HG03520 (cell line): ENCODE results near the gene STUM.

Experiments
- ATAC-seq: cut with Tn5 transposase; IDR thresholded peaks from one replicate; pipeline ENCODE4 v1.9.1; 2021; ENCODE audit warnings: mild to moderate bottlenecking, moderate library complexity; ENCODE audit not compliant: unreplicated experiment

The STUM gene

DNA sequence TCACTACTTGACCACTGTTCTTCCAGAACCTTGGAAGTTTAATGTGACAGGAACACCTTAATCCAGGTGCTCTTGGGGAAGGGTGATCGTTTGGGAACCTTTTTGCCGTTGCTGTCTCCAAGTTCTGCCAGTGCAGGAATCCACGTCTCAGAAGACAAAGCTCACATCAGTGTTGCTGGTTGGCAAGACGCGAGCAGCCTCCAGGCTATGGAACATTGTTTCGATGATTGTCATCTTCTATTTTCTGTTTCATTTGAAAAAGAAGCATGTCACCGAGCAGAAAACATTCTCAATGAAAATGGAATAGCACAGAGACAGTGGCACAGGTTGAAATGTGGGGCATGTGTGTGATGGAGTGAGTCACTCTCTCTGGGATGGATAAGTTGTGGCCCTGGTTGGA, 11.7 kb downstream of the STUM start:
- no peak for ATAC-seq

DNA sequence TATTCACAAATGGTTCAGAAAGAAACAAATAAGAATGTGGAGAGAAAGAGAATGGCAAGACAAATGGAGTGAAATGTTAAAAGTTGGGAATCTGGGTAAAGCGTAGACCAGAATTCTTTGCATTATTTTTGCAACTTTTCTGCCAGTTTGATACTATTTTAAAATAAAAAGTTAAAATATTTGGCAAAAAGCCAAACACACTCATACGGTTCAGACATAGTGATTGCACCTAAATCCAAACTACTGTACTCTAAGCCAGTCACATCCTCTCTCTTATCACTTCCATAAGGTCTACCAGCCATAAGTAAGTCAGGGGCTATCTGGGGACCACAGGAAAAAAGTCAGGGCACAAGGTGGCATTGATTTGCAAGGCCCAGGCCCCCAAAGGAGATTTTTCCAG, 14.4 kb downstream of the STUM start:
- ATAC-seq: no peak

DNA sequence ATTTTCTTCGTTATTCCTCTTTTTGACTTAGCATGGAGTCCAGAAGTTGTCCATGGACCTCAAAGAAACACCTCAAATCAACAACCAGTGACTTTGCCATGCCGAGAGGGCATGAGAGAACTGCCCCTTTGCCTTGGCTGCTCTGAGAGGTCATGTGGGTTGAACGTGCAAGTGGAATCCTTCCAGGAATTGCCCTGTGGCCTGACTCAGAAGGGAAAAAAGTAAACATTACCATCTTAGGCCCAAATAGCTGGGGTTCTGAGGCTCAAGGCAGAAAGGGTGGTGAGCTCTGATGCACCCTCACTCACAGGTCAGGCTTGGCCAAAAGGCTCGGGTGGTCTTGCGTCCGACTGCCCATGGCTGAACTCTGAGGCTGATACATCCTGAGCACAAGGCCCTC, 15.1 kb downstream of the STUM start:
- no peak for ATAC-seq

DNA sequence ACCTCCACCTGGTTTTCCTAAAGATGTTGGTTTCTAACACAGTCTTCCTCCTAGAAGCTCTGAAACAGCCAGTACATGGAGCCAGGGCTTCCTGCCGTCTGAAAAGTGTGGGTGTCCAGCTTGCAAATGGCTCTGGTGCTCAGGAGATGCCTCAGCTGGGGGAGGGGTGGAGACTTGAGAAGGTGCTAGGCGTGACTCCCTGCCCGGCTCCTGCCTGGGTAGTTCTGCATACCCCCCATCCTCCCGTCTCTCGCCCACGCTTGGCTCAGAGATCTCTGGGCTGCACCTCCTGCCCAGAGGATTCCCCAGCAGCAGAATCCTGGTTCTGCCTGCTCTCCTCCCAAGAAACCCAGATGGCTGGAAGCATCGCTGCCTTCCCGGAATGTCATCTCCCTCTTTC, 16.9 kb downstream of the STUM start:
- no peak for ATAC-seq

DNA sequence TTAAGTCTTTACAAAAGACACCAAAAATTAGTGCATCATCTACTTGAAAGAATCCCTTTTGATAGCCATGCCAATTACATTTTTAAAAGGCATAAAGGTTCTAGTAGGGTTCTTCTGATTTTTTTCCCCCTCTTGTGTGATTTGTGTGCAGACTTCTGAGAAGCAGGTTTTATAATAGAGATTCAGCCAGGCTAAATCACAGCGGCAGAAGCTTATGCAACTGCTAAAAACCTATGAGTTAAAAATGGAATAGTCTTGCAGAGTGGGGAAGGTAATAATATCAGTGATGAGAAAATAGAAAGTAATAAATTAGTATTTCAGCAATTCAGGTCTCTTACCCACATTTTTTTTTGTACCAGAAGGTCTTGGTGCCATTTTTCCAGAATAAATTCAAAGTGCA, 17.7 kb downstream of the STUM start:
- ATAC-seq: no peak

DNA sequence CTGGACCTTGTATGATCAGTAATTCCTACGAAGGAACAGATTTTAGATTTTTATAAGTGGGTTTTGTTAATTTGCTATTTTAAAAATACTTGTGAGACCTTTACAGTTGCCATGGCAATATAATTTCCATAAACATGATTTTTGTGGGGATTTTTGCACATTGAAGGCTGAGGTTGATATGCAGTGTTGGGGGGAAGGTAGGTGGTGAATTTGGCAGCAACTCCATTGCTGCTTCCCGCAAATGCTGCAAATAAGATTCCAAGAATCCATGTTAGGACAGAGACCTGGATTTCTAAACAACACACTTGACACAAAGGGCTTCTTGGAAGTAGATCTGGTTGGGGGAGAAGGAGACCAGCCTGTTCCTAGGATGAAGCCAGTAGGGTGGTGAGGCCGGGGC, 18.2 kb downstream of the STUM start:
- ATAC-seq: no peak

DNA sequence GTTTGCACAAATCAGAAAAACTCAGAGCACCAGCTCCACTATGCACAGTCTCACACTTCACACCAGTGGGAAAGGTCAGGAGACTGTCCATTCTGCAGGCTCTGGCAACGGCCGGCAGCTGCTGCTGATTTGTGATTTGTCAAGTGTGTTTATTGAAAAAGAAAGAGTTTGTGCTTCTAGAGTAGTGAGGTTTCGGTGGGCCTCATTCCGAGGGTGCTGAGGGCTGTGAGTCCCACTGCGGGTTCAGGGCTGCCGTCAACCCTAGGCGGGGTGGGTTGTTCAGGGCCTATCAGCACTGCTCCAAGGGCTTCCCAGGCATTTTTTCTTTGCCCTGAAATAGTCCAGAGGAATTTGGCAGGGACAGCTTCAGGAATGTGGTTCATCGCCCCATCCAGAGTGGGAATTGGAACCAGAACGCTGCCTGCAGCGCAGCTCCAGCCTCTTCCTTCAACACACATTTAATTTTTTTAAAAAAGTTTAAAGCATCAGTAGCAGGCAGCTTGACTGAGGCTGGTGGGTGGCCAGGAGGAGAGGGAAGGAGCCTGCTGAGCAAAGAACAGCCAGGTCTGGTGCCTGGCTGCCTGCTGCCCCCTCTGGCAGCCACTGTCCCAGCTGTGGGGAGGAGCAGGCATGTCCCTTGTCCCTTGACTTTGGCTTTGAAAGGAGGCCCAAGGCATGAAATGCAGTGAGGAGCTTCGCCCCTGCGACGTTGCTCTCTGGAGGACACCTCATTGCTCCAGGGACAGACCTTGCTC, 19.7 kb downstream of the STUM start:
- ATAC-seq: no peak

DNA sequence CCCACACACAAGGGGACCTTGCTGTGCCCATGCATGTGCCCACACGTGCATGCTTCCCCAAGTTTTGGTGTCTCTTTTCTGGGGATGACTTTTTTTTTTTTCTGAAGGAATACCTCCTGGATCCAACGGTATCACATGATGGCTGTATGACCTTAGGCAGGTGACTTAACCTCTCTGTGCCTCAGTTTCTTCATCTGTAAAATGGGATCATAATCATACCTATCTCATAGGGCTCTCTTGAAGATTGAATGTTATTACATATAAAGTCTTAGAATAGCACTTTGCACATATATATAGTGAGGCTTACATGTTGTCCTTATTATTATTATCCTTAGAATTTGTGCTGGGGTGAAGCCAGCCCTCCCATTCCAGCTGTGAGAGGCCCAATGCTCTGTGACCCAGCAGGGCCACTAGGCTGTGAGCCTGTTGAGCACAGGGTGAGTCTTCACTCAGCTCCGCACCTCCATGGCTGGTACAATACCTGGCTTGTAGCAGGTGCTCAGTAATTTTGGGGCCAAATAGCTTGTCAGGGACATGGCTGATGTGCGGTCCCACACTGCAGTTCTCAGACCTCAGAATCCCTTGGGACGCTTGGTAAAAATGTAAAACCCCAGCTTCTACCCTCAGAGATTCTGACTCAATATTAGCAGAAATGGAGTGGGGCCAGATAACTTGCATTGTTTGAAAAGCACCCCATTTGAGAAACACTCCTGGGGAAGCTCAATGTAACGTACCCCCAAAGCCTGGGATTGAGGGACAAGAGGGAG, 20.6 kb downstream of the STUM start:
- no peak for ATAC-seq

DNA sequence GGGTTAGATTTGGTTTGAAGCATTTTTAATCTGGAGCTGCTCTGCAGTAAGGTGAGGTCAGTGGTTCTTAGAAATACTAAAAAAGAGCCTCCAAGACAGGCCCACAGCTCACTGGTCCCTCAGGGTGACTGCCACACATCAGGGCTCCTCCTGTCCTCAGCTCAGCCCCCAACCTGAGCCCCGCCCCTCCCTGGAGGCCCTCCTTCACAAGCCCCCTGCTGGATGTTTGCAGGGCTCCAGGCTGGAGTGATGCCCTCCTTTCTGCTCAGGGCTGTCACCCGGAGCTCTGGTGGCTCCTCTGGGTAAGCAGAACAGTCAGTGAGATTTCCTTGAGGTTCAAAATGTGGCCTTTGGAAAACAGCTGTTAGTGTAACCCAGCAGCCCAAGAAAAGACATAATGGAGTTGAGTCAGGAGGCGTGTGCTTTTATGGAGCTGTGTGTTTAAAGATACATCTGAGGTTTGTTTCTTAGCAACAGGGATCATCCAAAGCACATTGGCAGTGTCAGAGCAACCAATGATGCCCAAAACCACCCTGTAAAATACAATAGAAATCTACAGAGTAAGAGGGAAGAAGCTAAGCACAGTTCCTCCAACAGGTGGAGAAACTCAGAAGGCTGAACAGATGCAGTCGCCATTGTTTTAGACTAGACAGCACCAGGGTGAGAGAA, 21.4 kb downstream of the STUM start:
- ATAC-seq: peak; percentile 58

DNA sequence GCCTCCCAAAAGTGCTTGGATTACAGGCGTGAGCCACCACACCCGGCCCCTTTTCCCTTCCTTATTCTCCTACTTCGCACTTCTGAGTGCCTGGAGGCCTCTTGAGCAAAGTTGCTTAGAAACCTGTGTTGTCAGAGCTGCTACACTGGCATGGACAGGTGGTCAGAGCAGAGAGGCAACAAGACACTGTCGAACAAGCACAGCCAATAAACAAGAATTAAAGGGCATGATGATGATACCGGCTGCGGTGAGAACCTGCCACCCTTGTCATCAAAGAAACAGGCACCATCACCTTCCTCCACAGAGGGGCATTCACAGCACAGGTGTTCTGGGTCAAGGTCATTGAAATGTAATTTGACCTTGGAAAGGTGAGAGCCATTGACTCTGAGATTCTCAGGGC, 23.3 kb downstream of the STUM start:
- ATAC-seq: no peak

DNA sequence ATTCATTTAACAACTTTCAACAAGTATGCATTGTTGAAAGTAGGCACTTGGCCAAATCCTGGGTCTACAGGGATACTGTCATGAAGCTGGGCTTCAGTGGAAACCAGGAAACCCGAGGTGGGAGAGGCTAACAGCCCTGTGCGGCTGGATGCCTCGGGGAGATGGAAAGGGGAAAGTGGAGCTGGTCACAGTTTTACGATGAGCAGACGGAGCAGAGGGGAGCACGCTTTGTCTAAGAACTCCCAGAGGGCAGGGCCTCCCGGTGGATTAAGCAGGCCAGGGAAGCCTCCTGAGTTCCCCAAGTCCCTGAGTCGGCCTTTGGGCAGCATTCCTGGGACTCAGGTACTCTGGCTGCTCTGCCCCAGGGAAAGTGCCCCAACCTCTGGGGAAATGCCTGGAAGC, 23.8 kb downstream of the STUM start:
- ATAC-seq: no peak

DNA sequence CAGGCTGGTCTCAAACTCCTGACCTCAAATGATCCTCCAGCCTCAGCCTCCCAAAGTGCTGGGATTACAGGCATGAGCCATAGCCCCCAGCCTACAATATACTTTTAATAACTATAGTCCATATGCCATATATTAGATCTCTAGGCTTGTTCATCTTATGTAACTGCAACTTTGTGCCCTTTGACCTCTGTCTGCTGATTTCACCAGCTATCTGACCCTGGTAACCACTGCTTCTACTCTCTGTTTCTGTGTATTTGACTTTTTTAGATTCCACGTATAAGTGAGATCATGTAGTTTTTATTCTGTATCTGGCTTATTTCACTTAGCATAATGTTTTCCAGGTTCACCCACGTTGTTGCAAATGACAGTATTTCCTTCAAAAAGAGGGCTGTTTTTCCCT, 25.5 kb downstream of the STUM start:
- ATAC-seq: no peak

DNA sequence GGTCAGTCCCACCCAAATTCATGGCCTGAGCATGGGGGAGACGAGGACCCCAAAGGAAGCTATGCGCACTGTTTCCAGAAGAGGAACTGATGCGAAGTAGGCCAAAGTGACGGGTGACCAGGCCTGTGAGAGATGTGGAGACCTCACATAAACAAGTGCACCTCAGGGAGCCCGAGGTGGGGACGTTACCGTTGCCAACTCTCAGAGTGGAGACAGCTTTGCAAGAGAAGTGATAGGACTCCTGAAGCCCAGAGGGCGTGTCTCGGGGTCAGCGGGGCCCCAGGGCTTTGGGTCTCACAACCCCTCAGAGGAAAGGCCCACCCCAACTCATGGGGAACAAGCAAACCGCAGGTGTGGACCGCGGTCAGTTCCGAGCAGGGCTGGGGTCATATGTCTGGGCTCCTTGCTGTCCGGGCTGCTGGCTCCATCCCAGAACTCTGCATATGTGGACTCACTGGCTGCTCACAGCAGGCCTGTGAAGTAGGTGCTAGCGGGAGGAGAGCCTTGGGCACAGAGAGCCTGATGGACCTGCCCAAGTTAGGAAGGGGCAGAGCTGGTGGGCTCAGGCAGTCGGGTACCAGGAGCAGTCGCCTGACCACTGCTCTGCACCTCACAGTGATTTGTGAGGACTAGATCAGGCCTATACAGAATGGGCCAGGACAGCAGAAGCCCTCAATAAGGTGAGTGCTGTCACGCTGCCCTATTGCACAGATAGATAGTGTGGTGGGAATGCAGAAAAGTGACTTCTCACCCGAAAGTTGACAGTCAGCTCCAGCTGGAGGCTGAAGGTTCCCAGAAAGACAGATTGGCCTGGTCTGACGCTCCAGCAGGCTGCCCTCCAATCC, 26.2 kb downstream of the STUM start:
- no peak for ATAC-seq

DNA sequence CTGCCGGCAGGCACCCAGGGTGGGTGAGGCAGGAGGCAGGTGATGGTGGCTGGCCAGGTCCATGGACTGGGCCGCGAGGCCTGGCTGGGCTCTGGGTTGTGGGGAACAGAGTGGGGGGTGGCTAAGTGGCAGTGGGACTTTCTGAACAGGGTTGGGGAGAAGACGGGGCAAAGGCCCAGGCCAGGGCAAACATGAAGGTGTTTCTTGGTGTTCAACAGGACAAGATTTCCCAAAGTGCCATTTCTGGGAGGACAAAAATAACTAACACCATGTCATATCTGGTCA, 26.8 kb downstream of the STUM start:
- no peak for ATAC-seq

DNA sequence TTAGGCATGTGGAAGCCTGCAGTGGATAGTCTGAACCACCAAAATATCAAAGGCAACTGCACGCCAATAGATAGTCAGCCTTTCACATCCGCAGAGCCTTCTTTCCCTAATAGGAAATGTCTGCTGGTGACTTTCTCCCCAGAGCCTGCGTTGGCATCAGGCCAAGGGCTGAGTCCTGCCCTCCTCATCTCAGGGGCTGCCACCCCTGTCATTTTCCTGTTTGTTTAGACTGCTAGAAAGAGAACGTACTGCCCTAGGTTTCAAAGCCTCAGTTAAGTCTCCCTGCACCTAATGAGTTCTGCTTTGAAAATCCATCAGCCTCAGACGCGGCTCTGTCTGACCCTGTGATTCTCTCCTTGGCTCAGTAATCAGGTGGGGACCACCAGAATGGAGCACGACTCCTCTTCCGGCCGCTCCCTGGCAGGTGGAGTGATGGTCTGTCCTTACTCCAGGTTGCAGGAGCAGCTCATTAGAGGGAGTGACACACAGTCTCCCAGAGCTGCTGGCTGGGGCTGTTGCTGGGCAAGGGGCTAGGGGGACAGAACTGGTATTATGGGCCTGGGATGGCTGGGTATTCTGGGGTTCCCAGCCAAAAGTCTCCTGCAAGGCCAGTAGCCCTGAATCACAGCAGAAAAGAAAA, 27.3 kb downstream of the STUM start:
- ATAC-seq: no peak

DNA sequence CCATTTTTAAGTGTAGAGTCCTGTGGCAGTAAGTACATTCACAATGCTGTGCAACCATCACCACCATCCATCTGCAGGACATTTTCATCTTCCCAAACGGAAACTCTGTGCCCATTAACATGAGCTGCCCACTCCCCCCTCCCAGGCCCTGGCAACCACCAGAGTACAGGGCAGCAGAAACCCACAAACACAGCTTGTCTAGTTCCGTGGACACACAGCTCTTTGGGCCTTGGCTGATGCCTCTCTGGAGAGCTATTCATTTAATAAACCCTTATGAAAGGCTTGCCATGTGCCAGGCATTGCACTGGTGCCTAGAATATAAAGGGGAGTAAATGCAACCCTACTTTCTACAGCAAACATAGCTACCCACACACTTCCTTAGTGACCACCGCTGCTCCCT, 28.0 kb downstream of the STUM start:
- ATAC-seq: no peak

DNA sequence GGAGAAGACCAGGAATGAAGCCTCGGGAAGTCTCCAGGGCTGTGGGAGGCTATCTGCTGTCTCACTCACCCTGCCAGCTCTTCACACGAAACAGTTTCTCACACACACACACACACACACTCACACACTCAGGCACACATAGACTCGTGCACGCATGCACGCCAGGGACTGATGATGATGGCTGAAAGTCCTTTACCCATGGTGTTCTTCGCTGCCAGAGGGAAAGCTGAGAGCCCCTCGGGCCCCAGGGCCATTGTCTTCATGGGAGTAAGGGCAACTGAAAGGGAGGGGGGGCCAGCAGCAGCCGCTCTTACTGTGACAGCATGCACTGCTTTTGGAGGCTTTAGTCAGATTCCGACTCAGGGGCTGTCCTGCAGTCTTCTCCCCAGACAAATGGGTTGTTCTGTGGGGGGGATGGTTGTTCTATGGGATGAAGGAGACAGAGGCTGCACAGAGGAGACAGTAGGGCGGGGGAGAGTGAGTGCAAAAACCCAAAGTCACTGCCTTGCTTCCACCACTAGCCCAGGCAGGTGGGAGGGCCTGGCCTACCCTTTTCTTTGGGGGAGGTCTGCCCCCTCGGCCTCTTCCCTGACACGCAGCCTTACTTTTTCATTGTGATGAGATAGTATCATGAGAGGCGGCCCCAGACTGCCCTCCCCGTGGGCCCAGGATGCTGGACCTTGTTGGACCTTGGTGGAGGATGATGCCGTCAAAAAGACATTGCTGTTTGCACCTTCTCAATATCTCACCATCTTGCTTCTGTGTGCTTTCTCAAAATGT, 29.0 kb downstream of the STUM start:
- no peak for ATAC-seq

DNA sequence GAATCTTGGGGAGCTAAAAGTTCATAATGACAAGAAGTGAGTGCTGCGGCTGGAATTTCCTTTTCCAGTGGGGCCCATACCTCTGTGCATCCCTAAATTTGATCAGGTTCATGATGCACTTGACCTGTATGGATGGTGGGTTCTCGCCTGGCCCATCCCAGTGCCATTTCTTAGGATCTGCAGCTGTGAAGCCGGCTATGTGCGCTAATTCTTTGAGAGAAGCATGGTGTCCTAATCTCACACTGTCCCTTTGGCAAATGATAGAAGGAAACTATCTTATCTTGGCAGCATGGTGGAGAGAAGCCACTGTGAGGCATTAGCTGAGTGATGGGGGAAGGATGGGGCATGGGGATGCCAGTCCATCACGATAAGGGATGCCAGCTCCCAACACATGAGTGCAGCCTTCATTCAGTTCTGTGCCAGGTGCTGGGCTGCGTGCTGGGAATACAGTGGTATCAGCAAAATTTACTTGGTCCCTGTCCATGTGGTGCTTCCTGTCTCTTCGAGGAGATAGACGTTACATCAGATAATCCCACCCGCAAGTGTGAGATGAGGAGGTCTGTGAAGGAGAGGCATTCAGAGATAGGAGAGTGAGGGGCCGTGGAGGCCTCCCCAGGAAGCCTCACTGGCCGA, 30.5 kb downstream of the STUM start:
- ATAC-seq: no peak

DNA sequence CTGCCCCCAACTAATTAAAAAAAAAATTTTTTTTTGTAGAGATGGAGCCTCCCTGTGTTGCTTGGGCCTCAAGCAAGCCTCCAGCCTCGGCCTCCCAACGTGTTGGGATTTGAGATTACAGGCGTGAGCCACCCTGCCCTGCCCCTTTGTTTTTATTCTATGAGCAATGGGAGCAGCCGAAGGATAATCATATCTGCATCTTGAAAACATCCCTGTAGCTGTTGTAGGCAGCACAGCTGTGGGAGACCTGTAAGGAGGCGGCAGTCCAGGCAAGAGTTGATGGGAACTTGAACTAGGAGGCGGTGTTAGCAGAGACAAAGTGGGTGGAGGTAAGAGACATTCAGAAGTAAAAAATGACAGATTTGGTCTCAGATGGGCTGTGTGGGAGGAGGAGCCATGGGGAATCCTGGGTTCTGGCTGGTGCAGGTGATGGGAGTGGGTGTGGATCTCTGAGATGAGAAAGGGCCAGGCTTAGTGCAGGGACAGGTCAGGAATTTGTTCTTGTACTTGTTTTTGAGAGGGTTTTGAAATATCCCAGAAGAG, 31.3 kb downstream of the STUM start:
- ATAC-seq: no peak
